CD14-positive monocyte (primary cell): Measurements from ENCODE around the gene DHRS12. TPM values are rescaled to one million over a fixed set of nuclear protein-coding genes. Genes with fewer than 3 reads are reported as not detected.
A peak's percentile ranks its signal among the peaks of the same experiment; 100 is the strongest.

Experiments
- DNase-seq, 3 donors: peaks; one replicate each; pipeline ENCODE4 v3.0.0-alpha.2; 2011 to 2022
- H2AFZ ChIP-seq: 2 replicates; pipeline ENCODE4 v1.6.0; 2012; ENCODE audit warnings: mild to moderate bottlenecking, low read depth, low read length, inconsistent platforms; ENCODE audit not compliant: insufficient read depth, poor library complexity, severe bottlenecking
- H3K27ac ChIP-seq, 2 donors: 1 replicate in 1 of 2; 2 replicates in 1 of 2; pipeline ENCODE4 v1.5.1; 2012 to 2013; ENCODE audit warnings: low read length in 2 of 2, control low read depth in 1 of 2, inconsistent platforms in 1 of 2, low read depth in 1 of 2, mild to moderate bottlenecking in 1 of 2
- H3K27me3 ChIP-seq, 2 donors: one replicate each; pipeline versions ENCODE4 v1.6.0 to v1.6.1; 2011 to 2013; ENCODE audit warnings: low read length in 2 of 2; ENCODE audit not compliant: control insufficient read depth in 2 of 2, insufficient read depth in 2 of 2
- H3K36me3 ChIP-seq, 2 donors: replicated peaks in 1 of 2; 1 replicate in 1 of 2; 2 replicates in 1 of 2; pipeline versions ENCODE4 v1.5.1 to v1.6.1; 2012 to 2013; ENCODE audit warnings: low read length in 2 of 2, control low read depth in 1 of 2, inconsistent platforms in 1 of 2, mild to moderate bottlenecking in 1 of 2; ENCODE audit not compliant: insufficient read depth in 2 of 2, control insufficient read depth in 1 of 2
- H3K4me1 ChIP-seq, 2 donors: 1 replicate in 1 of 2; 2 replicates in 1 of 2; pipeline versions ENCODE4 v1.5.1 to v1.6.1; 2012 to 2013; ENCODE audit warnings: low read length in 2 of 2, control low read depth in 1 of 2, inconsistent platforms in 1 of 2, mild to moderate bottlenecking in 1 of 2, moderate library complexity in 1 of 2; ENCODE audit not compliant: insufficient read depth in 2 of 2, control insufficient read depth in 1 of 2
- H3K4me2 ChIP-seq: replicated peaks from 2 replicates; pipeline ENCODE3; 2012; ENCODE audit warnings: low read length, moderate library complexity, mild to moderate bottlenecking; ENCODE audit not compliant: poor library complexity, severe bottlenecking; ENCODE audit errors: extremely low read depth
- H3K4me3 ChIP-seq, 3 experiments: fragments of 200-600 bp in 1 of 3; sonication (generic) in 1 of 3; replicated peaks in 1 of 3; 1 replicate in 2 of 3; 2 replicates in 1 of 3; pipeline ENCODE4 v1.5.1; 2011 to 2013; ENCODE audit warnings: low read length in 3 of 3, mild to moderate bottlenecking in 3 of 3, control low read depth in 2 of 3, low read depth in 2 of 3, inconsistent platforms in 1 of 3, moderate library complexity in 1 of 3
- H3K79me2 ChIP-seq: 2 replicates; pipeline ENCODE4 v1.6.0; 2012; ENCODE audit warnings: mild to moderate bottlenecking, control low read depth, inconsistent platforms, low read length, moderate library complexity; ENCODE audit not compliant: insufficient read depth
- H3K9ac ChIP-seq: 2 replicates; pipeline ENCODE4 v1.6.0; 2017; ENCODE audit warnings: low read length, mild to moderate bottlenecking; ENCODE audit not compliant: insufficient read depth, poor library complexity, severe bottlenecking
- H3K9me3 ChIP-seq, 2 donors: replicated peaks in 1 of 2; 1 replicate in 1 of 2; 2 replicates in 1 of 2; pipeline versions ENCODE4 v1.5.1 to v1.6.1; 2012 to 2013; ENCODE audit warnings: low read length in 2 of 2, control low read depth in 1 of 2; ENCODE audit not compliant: control insufficient read depth in 1 of 2, insufficient read depth in 1 of 2
- H4K20me1 ChIP-seq: 2 replicates; pipeline ENCODE4 v1.6.0; 2012; ENCODE audit warnings: mild to moderate bottlenecking, low read length, control low read depth, moderate library complexity; ENCODE audit not compliant: insufficient read depth
- H3K27ac Mint-ChIP-seq, 7 donors: one replicate each; pipeline ENCODE4 v1.8.0; 2020; ENCODE audit warnings: mild to moderate bottlenecking in 7 of 7, mixed read lengths in 7 of 7, moderate library complexity in 6 of 7, inconsistent platforms in 2 of 7
- H3K27me3 Mint-ChIP-seq, 3 donors: one replicate each; pipeline ENCODE4 v1.8.0; 2021 to 2022; ENCODE audit warnings: low read depth in 3 of 3, mild to moderate bottlenecking in 3 of 3, mixed read lengths in 3 of 3, moderate library complexity in 3 of 3, inconsistent platforms in 1 of 3
- H3K36me3 Mint-ChIP-seq, 2 donors: one replicate each; pipeline ENCODE4 v1.8.0; 2020; ENCODE audit warnings: mixed read lengths in 2 of 2, inconsistent platforms in 1 of 2, mild to moderate bottlenecking in 1 of 2
- H3K4me1 Mint-ChIP-seq: one replicate; pipeline ENCODE4 v1.8.0; 2020; ENCODE audit warnings: mild to moderate bottlenecking, mixed read lengths
- H3K4me3 Mint-ChIP-seq, 2 donors: one replicate each; pipeline ENCODE4 v1.8.0; 2020; ENCODE audit warnings: mild to moderate bottlenecking in 2 of 2, mixed read lengths in 2 of 2, moderate library complexity in 1 of 2
- H3K9me3 Mint-ChIP-seq, 7 donors: one replicate each; pipeline ENCODE4 v1.8.0; 2020 to 2022; ENCODE audit warnings: mixed read lengths in 7 of 7, mild to moderate bottlenecking in 6 of 7, moderate library complexity in 6 of 7, inconsistent platforms in 2 of 7
- CTCF ChIP-seq: fragments of 200-600 bp; IDR thresholded peaks from one replicate; pipeline ENCODE4 v1.8.0; 2022; ENCODE audit warnings: antibody characterized with exemption, mild to moderate bottlenecking
- WGBS: methylation state at CpG from one replicate; pipeline ENCODE4 v1.1.5; 2013; ENCODE audit warnings: missing lambda C conversion rate; ENCODE audit not compliant: insufficient coverage; 5-methylcytosine and 5-hydroxymethylcytosine counted together
- intact Hi-C, 2 donors: fragments of 100-400 bp; cut with micrococcal nuclease; formaldehyde crosslinking; loops; one replicate each; pipeline versions ENCODE4 v1.15.0 to v1.15.1; 2023
- polyA plus RNA-seq, 3 donors: library from polyadenylated mRNA; depleted of rRNA in 1 of 3; unstranded in 2 of 3; stranded (reverse) in 1 of 3; fragments of 300-500 nt in 2 of 3; fragments of >200 nt in 1 of 3; fragmentation: Illumina TruSeq in 2 of 3; gene quantifications; 1 replicate in 2 of 3; 2 replicates in 1 of 3; pipeline ENCODE4 v1.2.3, GENCODE V29; 2012 to 2021

Gene DHRS12
- polyA plus RNA-seq, 3 donors = 7.6 to 20.2 (median 20.0) TPM

DNA sequence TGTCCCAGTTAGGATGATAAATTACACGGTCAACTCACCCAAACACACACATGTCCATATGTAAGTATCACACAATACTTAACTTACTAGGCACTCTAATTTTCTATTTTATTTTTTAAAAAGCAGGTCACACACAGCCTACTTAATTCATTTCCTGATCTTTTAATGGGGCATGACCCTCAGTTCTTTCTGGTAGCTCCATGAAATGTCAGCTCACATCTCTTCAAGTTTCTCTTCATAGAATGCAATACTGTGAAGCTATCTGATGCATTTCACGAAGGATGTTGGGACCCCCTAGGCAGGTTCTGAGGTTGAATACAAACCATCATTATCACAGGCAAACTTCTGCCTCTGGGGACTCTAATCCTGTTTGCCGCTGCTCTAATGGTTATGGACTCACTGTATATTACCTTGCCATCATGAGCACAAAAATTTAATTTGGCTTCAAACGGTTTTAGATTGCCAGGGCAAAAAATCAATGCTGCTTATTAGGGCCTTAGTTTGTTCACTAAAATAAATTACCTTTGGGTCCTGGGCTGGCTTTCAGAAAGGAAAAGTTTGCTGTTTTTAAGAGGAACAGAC is 16.1 kb upstream of the DHRS12 start:
- Histone ChIP-seq H3K9me3 (no peaks in the 10 kb centered on the region), H2AFZ (no peak overlapping the region), H3K4me3 (no peak overlapping the region), H3K27ac (peak overlapping the region in 1 of 2 donors; percentile 83), H3K27me3 (no peaks in the 10 kb centered on the region), H4K20me1 (no peaks in the 10 kb centered on the region), H3K36me3 (no peaks in the 10 kb centered on the region), H3K4me1 (peaks cover 72 to 85% of the 10 kb centered on the region in 2 donors), H3K4me2 (no peak overlapping the region), H3K9ac (no peak overlapping the region), H3K79me2 (no peaks in the 10 kb centered on the region)
- Mint-ChIP-seq H3K4me3 (no peak overlapping the region), H3K27me3 (peaks cover 0 to 3% (median 2%) of the 10 kb centered on the region in 3 donors), H3K36me3 (no peaks in the 10 kb centered on the region), H3K4me1 (peaks cover 89% of the 10 kb centered on the region), H3K27ac (peak overlapping the region in 1 of 7 donors; percentile 87), H3K9me3 (no peaks in the 10 kb centered on the region)
- no peak for DNase-seq
- intact Hi-C loops = loop anchor here in 1 of 2 donors (10.0 kb wide), 1 partner anchor 195 kb away; the partner anchor contains the start of genes ALG11 and ATP7B
- 100% methylated on average over 1 of the region's 4 CpGs for WGBS
- no peak for TF ChIP-seq CTCF

GRCh38 chr13:51819544-51819943 is 15.6 kb upstream of the DHRS12 start:
- peaks cover 0 to 3% (median 2%) of the 10 kb centered on the region in 3 donors for H3K27me3 Mint-ChIP-seq
- Histone ChIP-seq H3K4me2 (no peak overlapping the region), H2AFZ (peak overlapping the region; percentile 37), H4K20me1 (no peaks in the 10 kb centered on the region), H3K36me3 (no peaks in the 10 kb centered on the region), H3K9ac (no peak overlapping the region), H3K79me2 (no peaks in the 10 kb centered on the region), H3K9me3 (no peaks in the 10 kb centered on the region), H3K27ac (peak overlapping the region; percentile 36 to 76), H3K4me1 (peaks cover 72 to 85% of the 10 kb centered on the region in 2 donors), H3K4me3 (no peak overlapping the region), H3K27me3 (no peaks in the 10 kb centered on the region)
- H3K27ac Mint-ChIP-seq = peak overlapping the region in 6 of 7 donors; percentile 43 to 89 (median 74)
- intact Hi-C loops = no loop called here
- no peak overlapping the region for H3K4me3 Mint-ChIP-seq
- WGBS = 80% methylated on average over 2 of the region's 3 CpGs
- no peaks in the 10 kb centered on the region for H3K9me3 Mint-ChIP-seq
- no peak for DNase-seq
- no peak for TF ChIP-seq CTCF
- peaks cover 89% of the 10 kb centered on the region for H3K4me1 Mint-ChIP-seq
- H3K36me3 Mint-ChIP-seq = no peaks in the 10 kb centered on the region
